Body of pancreas (tissue), 4 donors: ENCODE measurements around the gene NOTCH2.
A peak's percentile ranks its signal among the peaks of the same experiment; 100 is the strongest.
"Not testable (repeated sequence)": the region's sequence is repeated elsewhere in the genome, so short reads cannot be mapped to it uniquely, and the experiment has no call there.

Experiments
- POLR2A ChIP-seq, 3 donors: fragments of 450-650 bp; IDR thresholded peaks; one replicate each; pipeline ENCODE4 v1.6.1; 2016; ENCODE audit warnings: antibody characterized with exemption in 3 of 3, mild to moderate bottlenecking in 2 of 3
- TF ChIP-seq, protein P1 (sequence below), 7 experiments: fragments of 450-650 bp in 4 of 7; fragments of 200-600 bp in 3 of 7; sonication (generic) in 3 of 7; IDR thresholded peaks; one replicate each; pipeline ENCODE4 v1.5.1; 2016 to 2019; ENCODE audit warnings: antibody characterized with exemption in 7 of 7

DNA sequence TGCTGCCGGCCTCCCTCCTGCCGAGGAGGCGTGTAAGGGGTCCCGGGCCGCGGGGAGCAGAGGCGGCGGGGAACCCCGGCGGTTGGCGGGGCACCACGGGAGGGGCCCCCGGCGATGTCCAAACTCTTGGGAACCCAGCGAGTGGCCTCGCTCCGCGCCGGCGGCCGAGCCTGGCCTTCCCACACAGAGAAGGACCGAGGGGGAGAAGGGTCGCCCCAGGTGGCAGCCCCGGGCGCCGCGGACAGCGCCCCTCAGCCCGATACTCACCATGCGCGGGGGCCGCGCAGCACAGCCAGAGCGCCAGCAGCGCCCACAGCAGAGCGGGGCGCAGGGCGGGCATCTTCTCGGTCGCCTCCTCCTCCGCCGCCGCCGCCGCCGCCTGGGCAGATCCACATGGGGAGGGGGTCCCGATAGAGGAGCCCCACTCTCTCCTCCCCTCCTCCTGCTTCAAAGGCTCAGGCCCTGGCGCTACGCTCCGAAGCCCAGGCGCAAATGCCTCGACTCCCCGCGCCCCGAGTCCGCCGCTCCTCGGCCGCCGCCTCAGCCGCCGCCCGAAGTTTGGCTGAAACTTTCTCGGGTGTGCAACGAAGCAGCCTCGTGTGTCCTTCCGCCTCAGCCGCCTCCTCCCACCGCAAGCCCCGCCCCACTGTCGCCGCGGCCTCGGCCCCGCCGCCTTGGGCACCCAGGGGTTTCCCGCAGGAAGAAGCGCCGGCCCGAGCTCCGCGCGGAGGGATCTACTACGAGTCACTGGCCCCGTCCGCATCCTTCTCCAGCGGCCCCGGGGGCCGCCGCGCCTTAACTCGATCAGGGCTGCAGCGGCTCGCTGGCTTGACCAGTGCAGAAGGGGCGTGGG lies at the start of gene NOTCH2:
- TF ChIP-seq, protein P1, sequence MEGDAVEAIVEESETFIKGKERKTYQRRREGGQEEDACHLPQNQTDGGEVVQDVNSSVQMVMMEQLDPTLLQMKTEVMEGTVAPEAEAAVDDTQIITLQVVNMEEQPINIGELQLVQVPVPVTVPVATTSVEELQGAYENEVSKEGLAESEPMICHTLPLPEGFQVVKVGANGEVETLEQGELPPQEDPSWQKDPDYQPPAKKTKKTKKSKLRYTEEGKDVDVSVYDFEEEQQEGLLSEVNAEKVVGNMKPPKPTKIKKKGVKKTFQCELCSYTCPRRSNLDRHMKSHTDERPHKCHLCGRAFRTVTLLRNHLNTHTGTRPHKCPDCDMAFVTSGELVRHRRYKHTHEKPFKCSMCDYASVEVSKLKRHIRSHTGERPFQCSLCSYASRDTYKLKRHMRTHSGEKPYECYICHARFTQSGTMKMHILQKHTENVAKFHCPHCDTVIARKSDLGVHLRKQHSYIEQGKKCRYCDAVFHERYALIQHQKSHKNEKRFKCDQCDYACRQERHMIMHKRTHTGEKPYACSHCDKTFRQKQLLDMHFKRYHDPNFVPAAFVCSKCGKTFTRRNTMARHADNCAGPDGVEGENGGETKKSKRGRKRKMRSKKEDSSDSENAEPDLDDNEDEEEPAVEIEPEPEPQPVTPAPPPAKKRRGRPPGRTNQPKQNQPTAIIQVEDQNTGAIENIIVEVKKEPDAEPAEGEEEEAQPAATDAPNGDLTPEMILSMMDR (IDR thresholded peaks at IDR 0.05): not testable (repeated sequence)
- TF ChIP-seq POLR2A (IDR thresholded peaks at IDR 0.05): peak; percentile 26 to 61 (median 61)
